Endodermal cell (in vitro differentiated cells): Measurements from ENCODE around the gene REEP1. TPM values are rescaled to one million over a fixed set of nuclear protein-coding genes. Genes with fewer than 3 reads are reported as not detected.

Experiments used
- DNase-seq: peaks from one replicate; pipeline ENCODE4 v3.0.0-alpha.2; 2017
- H3K27ac ChIP-seq: 2 replicates; pipeline ENCODE4 v1.5.1; 2013; ENCODE audit warnings: mild to moderate bottlenecking, low read depth, low read length, moderate library complexity
- H3K27me3 ChIP-seq: 2 replicates; pipeline ENCODE4 v1.6.1; 2013; ENCODE audit warnings: mild to moderate bottlenecking, low read length, moderate library complexity; ENCODE audit not compliant: insufficient read depth, control insufficient read depth, poor library complexity, severe bottlenecking
- H3K36me3 ChIP-seq: 2 replicates; pipeline ENCODE4 v1.7.0; 2013; ENCODE audit warnings: mild to moderate bottlenecking, low read length, moderate library complexity; ENCODE audit not compliant: control insufficient read depth, insufficient read depth
- H3K4me1 ChIP-seq: one replicate; pipeline ENCODE4 v1.7.0; 2013; ENCODE audit warnings: low read length; ENCODE audit not compliant: control insufficient read depth, insufficient read depth
- H3K4me3 ChIP-seq: 2 replicates; pipeline ENCODE4 v1.5.1; 2013; ENCODE audit warnings: mild to moderate bottlenecking, low read length, moderate library complexity
- H3K9ac ChIP-seq: 2 replicates; pipeline ENCODE4 v1.6.1; 2013; ENCODE audit warnings: mild to moderate bottlenecking, low read length, moderate library complexity; ENCODE audit not compliant: poor library complexity, severe bottlenecking; ENCODE audit errors: extremely low read depth
- H3K9me3 ChIP-seq: 2 replicates; pipeline ENCODE4 v1.6.1; 2013; ENCODE audit warnings: mild to moderate bottlenecking, low read length, moderate library complexity; ENCODE audit not compliant: control insufficient read depth
- H3K27ac Mint-ChIP-seq: 2 replicates; pipeline ENCODE4 v1.8.0; 2020; ENCODE audit warnings: mixed read lengths
- H3K27me3 Mint-ChIP-seq: 2 replicates; pipeline ENCODE4 v1.8.0; 2021; ENCODE audit warnings: mild to moderate bottlenecking, mixed read lengths; ENCODE audit not compliant: insufficient read depth
- H3K36me3 Mint-ChIP-seq: 2 replicates; pipeline ENCODE4 v1.8.0; 2020; ENCODE audit warnings: low read depth, mixed read lengths
- H3K4me1 Mint-ChIP-seq: 2 replicates; pipeline ENCODE4 v1.8.0; 2020; ENCODE audit warnings: mixed read lengths
- H3K4me3 Mint-ChIP-seq: 2 replicates; pipeline ENCODE4 v1.8.0; 2020; ENCODE audit warnings: mild to moderate bottlenecking, moderate library complexity, mixed read lengths
- H3K9me3 Mint-ChIP-seq: 2 replicates; pipeline ENCODE4 v1.8.0; 2020; ENCODE audit warnings: mild to moderate bottlenecking, mixed read lengths
- CTCF ChIP-seq: fragments of 200-600 bp; sonication (generic); conservative IDR thresholded peaks from 2 replicates; pipeline ENCODE4 v1.5.0; 2021; ENCODE audit warnings: antibody characterized with exemption, mild to moderate bottlenecking
- WGBS, 2 experiments: methylation state at CpG; one replicate each; pipeline versions ENCODE4 v1.1.5 to v1.1.7; 2013; ENCODE audit warnings: missing lambda C conversion rate in 2 of 2, mixed read lengths in 1 of 2; ENCODE audit not compliant: insufficient coverage in 1 of 2, insufficient read length in 1 of 2; 5-methylcytosine and 5-hydroxymethylcytosine counted together
- total RNA-seq, 2 donors: library from RNA; stranded (reverse); fragmentation: NEBNext Ultra II Directional in 1 of 2; extraction: Animal tissue kit (Norgen Biotek cat#: 25700) in 1 of 2; gene quantifications; 2 replicates in 1 of 2; 3 replicates in 1 of 2; pipeline ENCODE4 v1.2.1, GENCODE V29; 2021

REEP1 gene
- total RNA-seq, 2 donors from 2014 or later: 2.9 to 3.8 TPM

DNA sequence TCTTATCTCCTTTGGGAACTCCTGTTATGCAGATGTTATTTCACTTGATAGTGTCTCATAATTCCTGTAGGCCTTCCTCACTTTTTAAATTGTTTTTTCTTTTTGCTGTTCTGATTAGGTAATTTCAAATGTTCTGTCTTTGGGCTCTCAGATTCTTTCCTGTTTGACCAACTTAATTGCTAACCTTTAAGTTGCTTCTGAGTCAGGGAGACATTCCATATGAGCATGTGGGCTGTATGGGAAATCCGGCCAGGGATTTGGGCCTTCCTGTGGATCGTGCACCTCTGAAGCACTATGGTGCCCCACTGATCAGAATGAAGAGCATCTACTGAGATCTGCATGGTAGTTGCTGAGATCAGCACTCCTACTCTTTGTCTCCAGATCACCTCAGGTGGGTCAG lies 44.7 kb upstream of the REEP1 start:
- Mint-ChIP-seq H3K4me1 (peaks cover 2% of the 10 kb centered on the region), H3K27ac (no peak overlapping the region), H3K9me3 (no peaks in the 10 kb centered on the region), H3K36me3 (no peaks in the 10 kb centered on the region), H3K27me3 (peaks cover 6% of the 10 kb centered on the region), H3K4me3 (no peak overlapping the region)
- TF ChIP-seq CTCF: no peak
- DNase-seq: no peak
- H3K9me3 ChIP-seq: no peaks in the 10 kb centered on the region
- H3K4me3 ChIP-seq: no peak overlapping the region
- no peaks in the 10 kb centered on the region for H3K4me1 ChIP-seq
- H3K27me3 ChIP-seq: no peaks in the 10 kb centered on the region
- no peaks in the 10 kb centered on the region for H3K36me3 ChIP-seq
- no peak overlapping the region for H3K27ac ChIP-seq
- 92 to 94% methylated on average over 2 of the region's 2 CpGs for WGBS, 2 experiments
- H3K9ac ChIP-seq: no peak overlapping the region

- Mint-ChIP-seq H3K4me3 (no peak overlapping the region), H3K27ac (no peak overlapping the region), H3K4me1 (peaks cover 2% of the 10 kb centered on the region), H3K27me3 (peaks cover 7% of the 10 kb centered on the region), H3K9me3 (no peaks in the 10 kb centered on the region), H3K36me3 (no peaks in the 10 kb centered on the region)
- Histone ChIP-seq H3K4me3 (no peak overlapping the region), H3K9me3 (no peaks in the 10 kb centered on the region), H3K27ac (no peak overlapping the region), H3K27me3 (no peaks in the 10 kb centered on the region), H3K9ac (no peak overlapping the region), H3K36me3 (no peaks in the 10 kb centered on the region), H3K4me1 (no peaks in the 10 kb centered on the region)
- no peak for DNase-seq
- TF ChIP-seq CTCF: no peak
- WGBS, 2 experiments: 94 to 100% methylated on average over 3 to 4 of the region's 4 CpGs
These were observed 41.0 kb upstream of the REEP1 start for GRCh38 chr2:86378469-86378868.

DNA sequence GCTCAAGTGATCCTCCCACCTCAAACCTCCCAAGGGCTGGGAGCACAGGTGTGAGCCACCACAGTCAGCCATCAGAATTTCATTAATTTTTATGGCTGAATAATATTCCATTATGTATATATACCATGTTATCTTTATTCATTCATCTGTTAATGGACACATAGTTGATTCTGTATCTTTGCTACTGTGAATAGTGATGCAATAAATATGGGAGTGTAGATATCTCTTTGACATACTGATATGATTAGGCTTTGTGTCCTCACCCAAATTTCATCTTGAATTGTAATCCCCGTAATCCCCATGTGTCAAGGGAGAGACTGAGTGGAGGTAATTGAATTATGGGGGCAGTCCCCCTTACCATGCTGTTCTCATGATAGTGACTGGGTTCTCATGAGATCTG lies 38.2 kb upstream of the REEP1 start:
- Mint-ChIP-seq H3K4me3 (no peak overlapping the region), H3K36me3 (no peaks in the 10 kb centered on the region), H3K4me1 (no peaks in the 10 kb centered on the region), H3K27ac (no peak overlapping the region), H3K27me3 (peaks cover 7% of the 10 kb centered on the region), H3K9me3 (peaks cover 5% of the 10 kb centered on the region)
- WGBS, 2 experiments: 100% methylated on average over 1 of the region's 1 CpG
- Histone ChIP-seq H3K9ac (no peak overlapping the region), H3K36me3 (no peaks in the 10 kb centered on the region), H3K9me3 (peaks cover 4% of the 10 kb centered on the region), H3K4me1 (no peaks in the 10 kb centered on the region), H3K4me3 (no peak overlapping the region), H3K27me3 (no peaks in the 10 kb centered on the region), H3K27ac (no peak overlapping the region)
- no peak for DNase-seq
- no peak for TF ChIP-seq CTCF
